GM23338 (cell line): ENCODE measurements around the gene RBPJ. TPM values are rescaled to one million over a fixed set of nuclear protein-coding genes. Genes with fewer than 3 reads are reported as not detected.
"Not testable (repeated sequence)": the region's sequence is repeated elsewhere in the genome, so short reads cannot be mapped to it uniquely, and the experiment has no call there.

Source experiments
- ATAC-seq: fragments of 200-7000 bp; cut with Tn5 transposase; 3 replicates; pipeline ENCODE4 v1.9.1; 2020
- DNase-seq: peaks from one replicate; pipeline ENCODE4 v3.0.0-alpha.2; 2015; ENCODE audit warnings: low spot score
- H2AFZ ChIP-seq: fragments of 200-600 bp; sonication (generic); 2 replicates; pipeline ENCODE4 v1.8.0; 2016; ENCODE audit warnings: antibody characterized with exemption, mild to moderate bottlenecking, moderate library complexity
- H3F3A ChIP-seq: fragments of 200-600 bp; sonication (generic); replicated peaks from 2 replicates; pipeline ENCODE4 v1.8.0; 2017; ENCODE audit warnings: antibody characterized with exemption, mixed run types, low read depth
- H3K27ac ChIP-seq: fragments of 200-600 bp; sonication (generic); 2 replicates; pipeline ENCODE4 v1.6.1; 2016; ENCODE audit warnings: low read depth
- H3K27me3 ChIP-seq: fragments of 200-600 bp; sonication (generic); 2 replicates; pipeline ENCODE4 v1.8.0; 2016; ENCODE audit warnings: mild to moderate bottlenecking, mixed run types, moderate library complexity; ENCODE audit not compliant: insufficient read depth
- H3K36me3 ChIP-seq: fragments of 200-600 bp; sonication (generic); 2 replicates; pipeline ENCODE4 v1.8.0; 2016; ENCODE audit warnings: mild to moderate bottlenecking; ENCODE audit not compliant: insufficient read depth
- H3K4me1 ChIP-seq: fragments of 200-600 bp; sonication (generic); 2 replicates; pipeline ENCODE4 v1.8.0; 2016; ENCODE audit warnings: mild to moderate bottlenecking, moderate library complexity; ENCODE audit not compliant: insufficient read depth
- H3K4me2 ChIP-seq: fragments of 200-600 bp; sonication (generic); 2 replicates; pipeline ENCODE4 v1.7.1; 2017; ENCODE audit warnings: mixed run types
- H3K4me3 ChIP-seq: fragments of 200-600 bp; sonication (generic); 2 replicates; pipeline ENCODE4 v1.6.1; 2016; ENCODE audit warnings: mixed run types
- H3K79me2 ChIP-seq: fragments of 200-600 bp; sonication (generic); replicated peaks from 2 replicates; pipeline ENCODE4 v1.8.0; 2017; ENCODE audit warnings: mild to moderate bottlenecking; ENCODE audit not compliant: insufficient read depth
- H3K9me2 ChIP-seq: fragments of 200-600 bp; sonication (generic); 2 replicates; pipeline ENCODE4 v1.8.0; 2017; ENCODE audit not compliant: insufficient read depth
- H4K20me1 ChIP-seq: fragments of 200-600 bp; sonication (generic); replicated peaks from 2 replicates; pipeline ENCODE4 v1.8.0; 2017; ENCODE audit warnings: mild to moderate bottlenecking; ENCODE audit not compliant: insufficient read depth
- H3K27ac Mint-ChIP-seq: 2 replicates; pipeline ENCODE4 v1.8.0; 2020; ENCODE audit warnings: inconsistent platforms, mild to moderate bottlenecking, moderate library complexity, mixed read lengths
- H3K27me3 Mint-ChIP-seq: 3 replicates; pipeline ENCODE4 v1.8.0; 2022; ENCODE audit warnings: low read depth, mild to moderate bottlenecking, moderate library complexity, mixed read lengths, inconsistent platforms; ENCODE audit not compliant: insufficient read depth, poor library complexity
- H3K36me3 Mint-ChIP-seq: 3 replicates; pipeline ENCODE4 v1.8.0; 2021; ENCODE audit warnings: low read depth, mild to moderate bottlenecking, inconsistent platforms, moderate library complexity, mixed read lengths
- H3K4me1 Mint-ChIP-seq: 3 replicates; pipeline ENCODE4 v1.8.0; 2020; ENCODE audit warnings: mild to moderate bottlenecking, inconsistent platforms, mixed read lengths
- H3K4me3 Mint-ChIP-seq: 3 replicates; pipeline ENCODE4 v1.8.0; 2021; ENCODE audit warnings: moderate library complexity, mild to moderate bottlenecking, inconsistent platforms, mixed read lengths
- H3K9me3 Mint-ChIP-seq: 3 replicates; pipeline ENCODE4 v1.8.0; 2020; ENCODE audit warnings: moderate library complexity, mild to moderate bottlenecking, inconsistent platforms, mixed read lengths
- CREB1 ChIP-seq: fragments of 250-450 bp; sonication (Bioruptor Pico); IDR thresholded peaks from 2 replicates; pipeline ENCODE4 v1.5.0; 2020; ENCODE audit warnings: low read depth, mild to moderate bottlenecking, moderate library complexity
- JUNB ChIP-seq: IDR thresholded peaks from one replicate; pipeline ENCODE4 v1.6.1; 2016; ENCODE audit warnings: antibody characterized with exemption; ENCODE audit not compliant: unreplicated experiment
- NANOG ChIP-seq: IDR thresholded peaks from 2 replicates; pipeline ENCODE4 v1.6.1; 2016; ENCODE audit warnings: antibody characterized with exemption, borderline replicate concordance
- ZNF114 ChIP-seq: fragments of 250-450 bp; sonication (Bioruptor Pico); IDR thresholded peaks from 2 replicates; pipeline ENCODE4 v1.5.0; 2020; ENCODE audit warnings: mild to moderate bottlenecking, moderate library complexity
- polyA plus RNA-seq: library from polyadenylated mRNA; unstranded; fragments of >200 nt; fragmentation: Nextera tagmentation; extraction: Ambion mirVana; gene quantifications from 2 replicates; pipeline ENCODE4 v1.2.1, GENCODE V29; 2016
- total RNA-seq: library from RNA; depleted of rRNA; stranded (reverse); fragments of >200 nt; shearing (Covaris generic); gene quantifications from 2 replicates; pipeline ENCODE4 v1.2.3, GENCODE V29; 2014
- TF ChIP-seq, protein P1 (sequence below): fragments of 250-450 bp; sonication (Bioruptor Pico); IDR thresholded peaks from 2 replicates; pipeline ENCODE4 v1.5.0; 2020; ENCODE audit warnings: mild to moderate bottlenecking, moderate library complexity
- TF ChIP-seq, protein P2 (sequence below): IDR thresholded peaks from 2 replicates; pipeline ENCODE4 v1.6.1; 2016; ENCODE audit warnings: antibody characterized with exemption

RBPJ gene
- total and polyA plus RNA-seq, 2 experiments from 2014 or later: 212 to 457 TPM

DNA sequence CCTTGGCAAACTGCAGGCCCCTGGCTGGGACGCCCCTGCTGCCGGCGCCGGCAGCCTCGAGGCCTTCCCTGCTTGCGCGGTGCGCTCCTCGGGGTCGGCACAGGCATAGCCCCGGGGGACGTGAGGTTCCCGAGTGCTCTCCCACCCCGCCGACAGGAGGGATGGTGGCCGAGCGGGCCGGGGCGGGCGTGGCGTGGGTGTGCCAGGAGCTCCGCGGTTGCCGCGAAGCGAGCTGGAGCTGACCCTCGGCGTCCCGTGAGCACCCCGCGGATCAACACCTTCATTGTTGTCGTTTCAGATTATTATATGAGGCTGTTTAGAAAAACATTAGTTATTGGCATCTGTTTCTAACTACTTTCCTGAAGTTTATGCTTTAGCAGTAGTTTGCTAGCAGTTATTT, 38.7 kb downstream of the RBPJ start:
- not testable (repeated sequence) for H3K27ac Mint-ChIP-seq, H3K36me3 Mint-ChIP-seq, H3K9me2 ChIP-seq, H2AFZ ChIP-seq, H3K27me3 ChIP-seq, H3K36me3 ChIP-seq, H3F3A ChIP-seq, H3K9me3 Mint-ChIP-seq, H3K27me3 Mint-ChIP-seq, H3K4me3 Mint-ChIP-seq
- peaks cover 16% of the 10 kb centered on the region for H3K4me1 Mint-ChIP-seq
- peak; percentile 82 for ATAC-seq
- H4K20me1 ChIP-seq: peaks cover 92% of the 10 kb centered on the region
- peak overlapping the region; percentile 64 for H3K4me2 ChIP-seq
- peak; percentile 41 for DNase-seq
- H3K4me3 ChIP-seq: peak overlapping the region; percentile 21
- H3K79me2 ChIP-seq: peaks cover 100% of the 10 kb centered on the region
- 0 out of 2 replicates have a peak overlapping the region, but pooled peaks have one; percentile 21 for H3K27ac ChIP-seq
- peaks cover 58% of the 10 kb centered on the region for H3K4me1 ChIP-seq

DNA sequence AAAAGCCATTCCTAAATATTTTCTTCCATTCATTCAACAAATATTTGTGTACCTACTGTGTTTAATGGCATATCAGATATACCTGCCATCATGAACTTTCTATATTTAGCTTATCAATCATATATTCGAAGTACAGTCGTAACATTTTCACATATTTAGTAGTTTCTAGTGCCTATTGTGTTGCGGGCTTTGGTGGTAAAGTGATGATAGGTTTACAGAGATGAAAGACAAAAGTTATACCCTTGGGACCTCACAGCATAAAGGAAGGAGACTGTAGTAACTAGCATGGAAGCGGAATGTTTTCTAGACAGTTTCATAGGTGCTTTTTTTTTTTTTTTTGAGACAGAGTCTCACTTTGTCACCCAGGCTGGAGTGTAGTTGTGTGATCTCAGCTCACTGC, 39.5 kb downstream of the RBPJ start:
- Mint-ChIP-seq H3K9me3 (no peaks in the 10 kb centered on the region; the same call in 2 of the 3 replicates), H3K36me3 (no peaks in the 10 kb centered on the region), H3K4me1 (peaks cover 11% of the 10 kb centered on the region), H3K27ac (peak overlapping the region; percentile 6; the same call in 1 of the 2 replicates), H3K27me3 (peaks cover 1% of the 10 kb centered on the region), H3K4me3 (no peak overlapping the region)
- peak overlapping the region; percentile 21; the same call in 1 of the 2 replicates for H3K27ac ChIP-seq
- DNase-seq (no peak), ATAC-seq (no peak)
- no peaks in the 10 kb centered on the region for H3K9me2 ChIP-seq
- peaks cover 89% of the 10 kb centered on the region for H4K20me1 ChIP-seq
- no peaks in the 10 kb centered on the region; the same call in 1 of the 2 replicates for H3F3A ChIP-seq
- 0 out of 2 replicates have a peak, but pooled peaks cover 3% of the 10 kb centered on the region for H3K36me3 ChIP-seq
- no peak overlapping the region for H2AFZ ChIP-seq
- H3K79me2 ChIP-seq: peaks cover 100% of the 10 kb centered on the region
- no peak overlapping the region for H3K4me3 ChIP-seq
- no peaks in the 10 kb centered on the region for H3K27me3 ChIP-seq
- peaks cover 55% of the 10 kb centered on the region for H3K4me1 ChIP-seq
- TF ChIP-seq, protein P1, sequence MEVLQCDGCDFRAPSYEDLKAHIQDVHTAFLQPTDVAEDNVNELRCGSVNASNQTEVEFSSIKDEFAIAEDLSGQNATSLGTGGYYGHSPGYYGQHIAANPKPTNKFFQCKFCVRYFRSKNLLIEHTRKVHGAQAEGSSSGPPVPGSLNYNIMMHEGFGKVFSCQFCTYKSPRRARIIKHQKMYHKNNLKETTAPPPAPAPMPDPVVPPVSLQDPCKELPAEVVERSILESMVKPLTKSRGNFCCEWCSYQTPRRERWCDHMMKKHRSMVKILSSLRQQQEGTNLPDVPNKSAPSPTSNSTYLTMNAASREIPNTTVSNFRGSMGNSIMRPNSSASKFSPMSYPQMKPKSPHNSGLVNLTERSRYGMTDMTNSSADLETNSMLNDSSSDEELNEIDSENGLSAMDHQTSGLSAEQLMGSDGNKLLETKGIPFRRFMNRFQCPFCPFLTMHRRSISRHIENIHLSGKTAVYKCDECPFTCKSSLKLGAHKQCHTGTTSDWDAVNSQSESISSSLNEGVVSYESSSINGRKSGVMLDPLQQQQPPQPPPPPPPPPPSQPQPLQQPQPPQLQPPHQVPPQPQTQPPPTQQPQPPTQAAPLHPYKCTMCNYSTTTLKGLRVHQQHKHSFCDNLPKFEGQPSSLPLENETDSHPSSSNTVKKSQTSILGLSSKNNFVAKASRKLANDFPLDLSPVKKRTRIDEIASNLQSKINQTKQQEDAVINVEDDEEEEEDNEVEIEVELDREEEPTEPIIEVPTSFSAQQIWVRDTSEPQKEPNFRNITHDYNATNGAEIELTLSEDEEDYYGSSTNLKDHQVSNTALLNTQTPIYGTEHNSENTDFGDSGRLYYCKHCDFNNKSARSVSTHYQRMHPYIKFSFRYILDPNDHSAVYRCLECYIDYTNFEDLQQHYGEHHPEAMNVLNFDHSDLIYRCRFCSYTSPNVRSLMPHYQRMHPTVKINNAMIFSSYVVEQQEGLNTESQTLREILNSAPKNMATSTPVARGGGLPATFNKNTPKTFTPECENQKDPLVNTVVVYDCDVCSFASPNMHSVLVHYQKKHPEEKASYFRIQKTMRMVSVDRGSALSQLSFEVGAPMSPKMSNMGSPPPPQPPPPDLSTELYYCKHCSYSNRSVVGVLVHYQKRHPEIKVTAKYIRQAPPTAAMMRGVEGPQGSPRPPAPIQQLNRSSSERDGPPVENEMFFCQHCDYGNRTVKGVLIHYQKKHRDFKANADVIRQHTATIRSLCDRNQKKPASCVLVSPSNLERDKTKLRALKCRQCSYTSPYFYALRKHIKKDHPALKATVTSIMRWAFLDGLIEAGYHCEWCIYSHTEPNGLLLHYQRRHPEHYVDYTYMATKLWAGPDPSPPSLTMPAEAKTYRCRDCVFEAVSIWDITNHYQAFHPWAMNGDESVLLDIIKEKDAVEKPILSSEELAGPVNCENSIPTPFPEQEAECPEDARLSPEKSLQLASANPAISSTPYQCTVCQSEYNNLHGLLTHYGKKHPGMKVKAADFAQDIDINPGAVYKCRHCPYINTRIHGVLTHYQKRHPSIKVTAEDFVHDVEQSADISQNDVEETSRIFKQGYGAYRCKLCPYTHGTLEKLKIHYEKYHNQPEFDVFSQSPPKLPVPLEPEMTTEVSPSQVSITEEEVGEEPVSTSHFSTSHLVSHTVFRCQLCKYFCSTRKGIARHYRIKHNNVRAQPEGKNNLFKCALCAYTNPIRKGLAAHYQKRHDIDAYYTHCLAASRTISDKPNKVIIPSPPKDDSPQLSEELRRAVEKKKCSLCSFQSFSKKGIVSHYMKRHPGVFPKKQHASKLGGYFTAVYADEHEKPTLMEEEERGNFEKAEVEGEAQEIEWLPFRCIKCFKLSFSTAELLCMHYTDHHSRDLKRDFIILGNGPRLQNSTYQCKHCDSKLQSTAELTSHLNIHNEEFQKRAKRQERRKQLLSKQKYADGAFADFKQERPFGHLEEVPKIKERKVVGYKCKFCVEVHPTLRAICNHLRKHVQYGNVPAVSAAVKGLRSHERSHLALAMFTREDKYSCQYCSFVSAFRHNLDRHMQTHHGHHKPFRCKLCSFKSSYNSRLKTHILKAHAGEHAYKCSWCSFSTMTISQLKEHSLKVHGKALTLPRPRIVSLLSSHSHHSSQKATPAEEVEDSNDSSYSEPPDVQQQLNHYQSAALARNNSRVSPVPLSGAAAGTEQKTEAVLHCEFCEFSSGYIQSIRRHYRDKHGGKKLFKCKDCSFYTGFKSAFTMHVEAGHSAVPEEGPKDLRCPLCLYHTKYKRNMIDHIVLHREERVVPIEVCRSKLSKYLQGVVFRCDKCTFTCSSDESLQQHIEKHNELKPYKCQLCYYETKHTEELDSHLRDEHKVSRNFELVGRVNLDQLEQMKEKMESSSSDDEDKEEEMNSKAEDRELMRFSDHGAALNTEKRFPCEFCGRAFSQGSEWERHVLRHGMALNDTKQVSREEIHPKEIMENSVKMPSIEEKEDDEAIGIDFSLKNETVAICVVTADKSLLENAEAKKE: no peak
- TF ChIP-seq ZNF114: no peak
- no peak for TF ChIP-seq CREB1 (CRISPR knock-in tag)
- no peak for TF ChIP-seq JUNB
- no peak for TF ChIP-seq NANOG
- TF ChIP-seq, protein P2, sequence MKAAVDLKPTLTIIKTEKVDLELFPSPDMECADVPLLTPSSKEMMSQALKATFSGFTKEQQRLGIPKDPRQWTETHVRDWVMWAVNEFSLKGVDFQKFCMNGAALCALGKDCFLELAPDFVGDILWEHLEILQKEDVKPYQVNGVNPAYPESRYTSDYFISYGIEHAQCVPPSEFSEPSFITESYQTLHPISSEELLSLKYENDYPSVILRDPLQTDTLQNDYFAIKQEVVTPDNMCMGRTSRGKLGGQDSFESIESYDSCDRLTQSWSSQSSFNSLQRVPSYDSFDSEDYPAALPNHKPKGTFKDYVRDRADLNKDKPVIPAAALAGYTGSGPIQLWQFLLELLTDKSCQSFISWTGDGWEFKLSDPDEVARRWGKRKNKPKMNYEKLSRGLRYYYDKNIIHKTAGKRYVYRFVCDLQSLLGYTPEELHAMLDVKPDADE: no peak
- peak overlapping the region; percentile 58 for H3K4me2 ChIP-seq
